Liver (tissue), 3 donors: ENCODE data around the gene DOCK2.

Experiments
- ATF3 ChIP-seq: IDR thresholded peaks from 2 replicates; pipeline ENCODE4 v1.6.1; 2016; ENCODE audit warnings: antibody characterized with exemption
- CTCF ChIP-seq: fragments of 150-350 bp; IDR thresholded peaks from 2 replicates; pipeline ENCODE4 v1.5.1; 2017; ENCODE audit warnings: improper control_type of control experiment, low read depth, low read length; ENCODE audit not compliant: missing input control
- EGR1 ChIP-seq, 2 donors: IDR thresholded peaks; 2 replicates each; pipeline ENCODE4 v1.6.1; 2016 to 2018; ENCODE audit warnings: antibody characterized with exemption in 2 of 2, low read depth in 2 of 2
- FOXA1 ChIP-seq: IDR thresholded peaks from 2 replicates; pipeline ENCODE4 v1.6.1; 2016; ENCODE audit warnings: antibody characterized with exemption
- FOXA2 ChIP-seq: IDR thresholded peaks from 2 replicates; pipeline ENCODE4 v1.6.1; 2016; ENCODE audit warnings: antibody characterized with exemption
- GABPA ChIP-seq, 2 donors: IDR thresholded peaks in 1 of 2; conservative IDR thresholded peaks in 1 of 2; 2 replicates each; pipeline ENCODE4 v1.6.1; 2016; ENCODE audit warnings: antibody characterized with exemption in 2 of 2, mild to moderate bottlenecking in 1 of 2, moderate library complexity in 1 of 2
- JUND ChIP-seq, 2 donors: IDR thresholded peaks; 2 replicates each; pipeline ENCODE4 v1.6.1; 2016; ENCODE audit warnings: antibody characterized with exemption in 2 of 2
- MAX ChIP-seq: IDR thresholded peaks from 2 replicates; pipeline ENCODE4 v1.6.1; 2016; ENCODE audit warnings: antibody characterized with exemption
- RAD21 ChIP-seq, 2 donors: IDR thresholded peaks; 2 replicates each; pipeline ENCODE4 v1.6.1; 2016; ENCODE audit warnings: antibody characterized with exemption in 2 of 2, mild to moderate bottlenecking in 2 of 2
- REST ChIP-seq: IDR thresholded peaks from 2 replicates; pipeline ENCODE4 v1.6.1; 2016; ENCODE audit warnings: antibody characterized with exemption, mild to moderate bottlenecking
- RXRA ChIP-seq, 2 donors: IDR thresholded peaks; 2 replicates each; pipeline ENCODE4 v1.6.1; 2017 to 2018; ENCODE audit warnings: antibody characterized with exemption in 2 of 2, mild to moderate bottlenecking in 1 of 2
- SP1 ChIP-seq: IDR thresholded peaks from 2 replicates; pipeline ENCODE4 v1.6.1; 2018; ENCODE audit warnings: antibody characterized with exemption, mild to moderate bottlenecking
- TAF1 ChIP-seq: conservative IDR thresholded peaks from 2 replicates; pipeline ENCODE4 v1.6.1; 2016; ENCODE audit warnings: antibody characterized with exemption, mild to moderate bottlenecking
- YY1 ChIP-seq: IDR thresholded peaks from 2 replicates; pipeline ENCODE4 v1.6.1; 2016; ENCODE audit warnings: antibody characterized with exemption, mild to moderate bottlenecking
- donor health status: healthy.
- donor health status: healthy.

GRCh38 chr5:169817031-169817430 lies 180.0 kb downstream of the DOCK2 start:
- TF ChIP-seq YY1, result no peak
- TF ChIP-seq CTCF, result no peak
- no peak for TF ChIP-seq EGR1 (IDR thresholded peaks at IDR 0.05; ENCODE audit: low read depth in 2 of 2)
- TF ChIP-seq FOXA1, result no peak
- no peak for TF ChIP-seq REST
- no peak for TF ChIP-seq MAX
- TF ChIP-seq SP1, result no peak
- TF ChIP-seq RAD21 (IDR thresholded peaks at IDR 0.05), result no peak
- no peak for TF ChIP-seq RXRA (IDR thresholded peaks at IDR 0.05)
- TF ChIP-seq JUND (IDR thresholded peaks at IDR 0.05), result no peak
- TF ChIP-seq ATF3, result no peak
- TF ChIP-seq FOXA2, result no peak
- TF ChIP-seq GABPA (IDR thresholded peaks at IDR 0.05 in 1 of 2, conservative IDR thresholded peaks at IDR 0.05 in 1 of 2), result no peak
- TF ChIP-seq TAF1, result no peak
